Iris pigment epithelial cell (primary cell): ENCODE data around the gene URAD.

Source experiments
- DNase-seq: peaks from one replicate; pipeline ENCODE4 v3.0.0-alpha.2; 2011; ENCODE audit warnings: low read depth

The URAD gene

GRCh38 chr13:27956576-27957300 is 31.8 kb downstream of the URAD start:
- DNase-seq: no peak

- DNase-seq: no peak
Measured at GRCh38 chr13:27955014-27955591, 33.4 kb downstream of the URAD start.

- peak; percentile 32 for DNase-seq
Measured at GRCh38 chr13:27954406-27954851, 34.1 kb downstream of the URAD start.

GRCh38 chr13:27953676-27954405 is 34.7 kb downstream of the URAD start:
- peak; percentile 63 for DNase-seq

- DNase-seq: no peak
Measured at GRCh38 chr13:27952876-27953675, 35.4 kb downstream of the URAD start.

GRCh38 chr13:27942972-27943371 is 45.5 kb downstream of the URAD start:
- no peak for DNase-seq

GRCh38 chr13:27933580-27934328 is 54.7 kb downstream of the URAD start:
- DNase-seq: no peak

- DNase-seq: no peak
Measured at GRCh38 chr13:27933118-27933517, 55.4 kb downstream of the URAD start.

GRCh38 chr13:27929868-27930267 is 58.6 kb downstream of the URAD start:
- DNase-seq: no peak

GRCh38 chr13:27928805-27929753 is 59.4 kb downstream of the URAD start:
- DNase-seq: no peak

GRCh38 chr13:27928353-27928804 is 60.1 kb downstream of the URAD start:
- no peak for DNase-seq
